ENCODE measurements around the gene GSX2. TPM values are rescaled to one million over a fixed set of nuclear protein-coding genes. Genes with fewer than 3 reads are reported as not detected.

The GSX2 gene
- total and polyA plus RNA-seq, 2 of the 8 experiments (the other 6 are each of a cell fraction or from before 2014, with no cell fraction given), result not detected

DNA sequence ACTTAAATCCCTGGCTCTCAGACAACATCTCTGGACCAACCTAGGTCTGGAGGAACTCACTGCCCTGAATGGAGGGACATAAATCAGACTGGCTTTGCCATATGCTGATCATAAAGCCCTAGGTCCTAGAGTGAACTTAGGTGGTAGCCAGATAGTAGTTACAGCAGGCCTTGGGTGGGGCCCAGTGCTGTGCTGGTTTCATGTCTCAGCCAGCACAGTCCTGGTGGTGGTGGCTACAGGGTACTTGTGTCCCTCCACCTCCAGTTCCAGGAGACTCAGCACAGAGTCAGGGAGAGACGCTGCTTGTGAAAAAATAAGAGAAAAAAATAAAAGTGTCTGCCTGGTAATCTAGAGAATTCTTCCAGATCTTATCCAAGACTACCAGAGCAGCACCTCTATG is 40.3 kb downstream of the GSX2 start (continued):
- no peak for TF ChIP-seq YY1 (IDR thresholded peaks at IDR 0.05; ENCODE audit: low read depth, low read length)

All from H1 (cell line).